Neural crest cell (in vitro differentiated cells): ENCODE results near the gene PSME1. TPM values are rescaled to one million over a fixed set of nuclear protein-coding genes. Genes with fewer than 3 reads are reported as not detected.

Source experiments
- DNase-seq: peaks from one replicate; pipeline ENCODE4 v3.0.0; 2021; ENCODE audit warnings: low read depth, mixed read lengths, low spot score
- H3K27ac Mint-ChIP-seq: one replicate; pipeline ENCODE4 v1.8.0; 2021; ENCODE audit warnings: mild to moderate bottlenecking, mixed read lengths; ENCODE audit not compliant: unreplicated experiment
- H3K27me3 Mint-ChIP-seq: 2 replicates; pipeline ENCODE4 v1.8.0; 2021; ENCODE audit warnings: low read depth, mild to moderate bottlenecking, mixed read lengths
- H3K36me3 Mint-ChIP-seq: 2 replicates; pipeline ENCODE4 v1.8.0; 2021; ENCODE audit warnings: low read depth, mild to moderate bottlenecking, mixed read lengths
- H3K4me1 Mint-ChIP-seq: 2 replicates; pipeline ENCODE4 v1.8.0; 2021; ENCODE audit warnings: mixed read lengths
- H3K4me3 Mint-ChIP-seq: one replicate; pipeline ENCODE4 v1.8.0; 2021; ENCODE audit warnings: mild to moderate bottlenecking, mixed read lengths
- H3K9me3 Mint-ChIP-seq: 2 replicates; pipeline ENCODE4 v1.8.0; 2021; ENCODE audit warnings: mixed read lengths
- total RNA-seq: library from RNA; stranded (reverse); gene quantifications from 2 replicates; pipeline ENCODE4 v1.2.1, GENCODE V29; 2021
- TF ChIP-seq, protein P1 (sequence below): fragments of 200-600 bp; sonication (generic); conservative IDR thresholded peaks from 2 replicates; pipeline ENCODE4 v1.5.0; 2021; ENCODE audit warnings: antibody characterized with exemption, mild to moderate bottlenecking

Gene PSME1
- total RNA-seq, 1 donor from 2014 or later, result 88.5 TPM

DNA sequence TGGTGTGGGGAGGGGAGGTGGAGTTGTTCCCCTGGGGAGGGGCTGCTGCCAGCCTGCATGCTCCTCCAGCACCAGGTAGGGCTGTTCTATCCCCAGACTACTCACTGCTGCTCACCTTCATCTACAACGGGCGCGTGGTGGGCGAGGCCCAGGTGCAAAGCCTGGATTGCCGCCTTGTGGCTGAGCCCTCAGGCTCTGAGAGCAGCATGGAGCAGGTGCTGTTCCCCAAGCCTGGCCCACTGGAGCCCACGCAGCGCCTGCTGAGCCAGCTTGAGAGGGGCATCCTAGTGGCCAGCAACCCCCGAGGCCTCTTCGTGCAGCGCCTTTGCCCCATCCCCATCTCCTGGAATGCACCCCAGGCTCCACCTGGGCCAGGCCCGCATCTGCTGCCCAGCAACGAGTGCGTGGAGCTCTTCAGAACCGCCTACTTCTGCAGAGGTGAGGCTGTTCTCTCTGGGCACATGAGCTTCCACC, 28.6 kb downstream of the PSME1 start:
- peaks cover 13% of the 10 kb centered on the region for H3K4me1 Mint-ChIP-seq
- no peak overlapping the region for H3K4me3 Mint-ChIP-seq
- TF ChIP-seq, protein P1, sequence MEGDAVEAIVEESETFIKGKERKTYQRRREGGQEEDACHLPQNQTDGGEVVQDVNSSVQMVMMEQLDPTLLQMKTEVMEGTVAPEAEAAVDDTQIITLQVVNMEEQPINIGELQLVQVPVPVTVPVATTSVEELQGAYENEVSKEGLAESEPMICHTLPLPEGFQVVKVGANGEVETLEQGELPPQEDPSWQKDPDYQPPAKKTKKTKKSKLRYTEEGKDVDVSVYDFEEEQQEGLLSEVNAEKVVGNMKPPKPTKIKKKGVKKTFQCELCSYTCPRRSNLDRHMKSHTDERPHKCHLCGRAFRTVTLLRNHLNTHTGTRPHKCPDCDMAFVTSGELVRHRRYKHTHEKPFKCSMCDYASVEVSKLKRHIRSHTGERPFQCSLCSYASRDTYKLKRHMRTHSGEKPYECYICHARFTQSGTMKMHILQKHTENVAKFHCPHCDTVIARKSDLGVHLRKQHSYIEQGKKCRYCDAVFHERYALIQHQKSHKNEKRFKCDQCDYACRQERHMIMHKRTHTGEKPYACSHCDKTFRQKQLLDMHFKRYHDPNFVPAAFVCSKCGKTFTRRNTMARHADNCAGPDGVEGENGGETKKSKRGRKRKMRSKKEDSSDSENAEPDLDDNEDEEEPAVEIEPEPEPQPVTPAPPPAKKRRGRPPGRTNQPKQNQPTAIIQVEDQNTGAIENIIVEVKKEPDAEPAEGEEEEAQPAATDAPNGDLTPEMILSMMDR, result no peak
- H3K27ac Mint-ChIP-seq, result no peak overlapping the region
- peaks cover 3% of the 10 kb centered on the region for H3K36me3 Mint-ChIP-seq
- H3K27me3 Mint-ChIP-seq, result no peaks in the 10 kb centered on the region
- DNase-seq, result no peak
- no peaks in the 10 kb centered on the region for H3K9me3 Mint-ChIP-seq

DNA sequence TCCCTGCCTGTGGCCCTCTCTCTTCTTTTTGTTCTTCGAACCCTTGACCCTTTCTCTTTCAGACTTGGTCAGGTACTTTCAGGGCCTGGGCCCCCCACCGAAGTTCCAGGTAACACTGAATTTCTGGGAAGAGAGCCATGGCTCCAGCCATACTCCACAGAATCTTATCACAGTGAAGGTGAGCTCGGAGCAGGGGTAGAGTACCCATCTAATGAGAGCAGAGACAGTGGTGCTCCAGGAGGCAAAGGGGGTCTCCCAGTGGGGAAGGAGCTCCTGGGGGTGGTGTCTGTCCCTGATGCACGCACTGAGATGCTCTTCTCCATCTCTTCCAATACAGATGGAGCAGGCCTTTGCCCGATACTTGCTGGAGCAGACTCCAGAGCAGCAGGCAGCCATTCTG, 29.8 kb downstream of the PSME1 start:
- H3K4me1 Mint-ChIP-seq, result peaks cover 12% of the 10 kb centered on the region
- H3K27ac Mint-ChIP-seq, result no peak overlapping the region
- TF ChIP-seq, protein P1, result no peak

DNA sequence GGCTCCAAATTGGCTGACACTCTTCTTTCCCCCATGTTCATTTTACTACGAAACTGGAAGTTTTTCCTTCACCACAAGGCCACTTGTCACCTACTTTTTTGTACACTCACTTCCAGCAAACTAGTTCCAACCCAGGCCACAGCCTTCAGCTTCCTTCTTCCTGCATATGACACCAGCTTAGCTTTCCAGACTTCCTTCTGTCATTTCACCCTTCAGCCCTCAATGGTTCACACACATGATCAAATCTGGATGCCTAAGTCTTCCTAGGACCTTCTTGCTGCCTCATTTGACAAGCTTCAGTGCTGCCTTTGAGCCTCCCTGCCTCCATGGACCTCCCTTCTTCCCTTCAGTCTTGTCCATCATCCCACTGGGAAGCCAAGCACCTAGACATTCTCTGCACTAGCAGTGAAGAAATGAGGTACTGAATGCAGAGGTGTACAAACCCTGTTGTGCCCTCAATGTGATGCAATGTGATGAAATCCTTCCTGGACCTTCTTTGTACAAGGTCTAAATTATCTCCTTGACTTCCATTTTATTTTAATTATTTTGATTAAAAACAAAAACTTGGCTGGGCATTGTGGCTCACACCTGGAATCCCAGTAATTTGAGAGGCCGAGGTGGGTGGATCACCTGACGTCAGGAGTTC, 31.6 kb downstream of the PSME1 start:
- Mint-ChIP-seq H3K4me3 (no peak overlapping the region), H3K4me1 (peaks cover 9% of the 10 kb centered on the region), H3K27me3 (no peaks in the 10 kb centered on the region), H3K9me3 (no peaks in the 10 kb centered on the region), H3K27ac (no peak overlapping the region), H3K36me3 (peaks cover 3% of the 10 kb centered on the region)
- TF ChIP-seq, protein P1, result no peak
- no peak for DNase-seq

More for the DNA sequence above, 29.8 kb downstream of the PSME1 start:
- Mint-ChIP-seq H3K27me3 (no peaks in the 10 kb centered on the region), H3K4me3 (no peak overlapping the region), H3K9me3 (no peaks in the 10 kb centered on the region), H3K36me3 (peaks cover 3% of the 10 kb centered on the region)
- no peak for DNase-seq

DNA sequence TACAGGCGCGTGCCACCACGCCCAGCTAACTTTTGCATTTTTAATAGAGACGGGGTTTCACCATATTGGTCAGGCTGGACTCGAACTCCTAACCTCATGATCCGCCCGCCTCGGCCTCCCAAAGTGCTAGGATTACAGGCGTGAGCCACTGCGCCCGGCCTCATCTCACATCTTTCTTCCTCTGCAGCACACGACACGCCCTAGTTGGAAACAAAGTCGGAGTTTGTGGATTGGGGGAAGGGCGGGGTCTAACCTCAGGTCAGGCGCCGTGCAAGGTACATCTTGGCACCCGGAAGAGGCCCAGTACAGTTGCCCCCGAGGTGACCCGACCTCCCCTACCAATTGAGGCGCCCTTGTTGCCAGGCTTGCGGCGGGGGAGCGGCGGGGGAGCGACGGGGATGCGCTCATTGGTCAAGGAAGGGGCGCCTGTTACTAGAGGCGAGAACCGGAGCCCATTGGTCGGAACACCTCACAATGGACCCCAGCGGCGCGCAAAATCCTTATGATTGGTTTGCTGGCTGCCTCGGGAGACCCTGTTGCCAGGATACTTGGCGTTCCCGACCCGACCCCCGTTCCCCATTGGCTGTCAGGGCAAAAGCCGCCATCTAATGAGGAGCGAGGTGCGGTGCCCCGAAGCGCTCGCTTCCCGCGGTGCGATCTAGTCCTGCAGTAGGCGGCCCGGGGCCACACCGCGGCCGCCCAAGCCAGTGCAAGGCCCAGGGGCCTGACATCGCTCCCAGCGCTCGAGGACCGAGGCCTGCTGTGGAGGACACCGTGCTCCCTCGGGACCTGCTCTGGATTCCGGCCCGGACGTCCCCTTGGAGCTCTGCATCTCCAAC, 35.6 kb downstream of the PSME1 start, which contains the start of gene REC8:
REC8 (plus strand) TSS at position 659 of the 839 bp plus-strand sequence. CDS start 473 bp downstream, outside the sequence.
- H3K4me1 Mint-ChIP-seq, result peaks cover 25% of the 10 kb centered on the region
- DNase-seq, result peak; percentile 94
- peak within 1 kb of the TSS; percentile 92 for H3K4me3 Mint-ChIP-seq
- H3K27me3 Mint-ChIP-seq, result no peaks in the 10 kb centered on the region
- TF ChIP-seq, protein P1, result no peak
- H3K36me3 Mint-ChIP-seq, result peaks cover 7% of the 10 kb centered on the region
- peak within 1 kb of the TSS; percentile 89 for H3K27ac Mint-ChIP-seq
- no peaks in the 10 kb centered on the region for H3K9me3 Mint-ChIP-seq

DNA sequence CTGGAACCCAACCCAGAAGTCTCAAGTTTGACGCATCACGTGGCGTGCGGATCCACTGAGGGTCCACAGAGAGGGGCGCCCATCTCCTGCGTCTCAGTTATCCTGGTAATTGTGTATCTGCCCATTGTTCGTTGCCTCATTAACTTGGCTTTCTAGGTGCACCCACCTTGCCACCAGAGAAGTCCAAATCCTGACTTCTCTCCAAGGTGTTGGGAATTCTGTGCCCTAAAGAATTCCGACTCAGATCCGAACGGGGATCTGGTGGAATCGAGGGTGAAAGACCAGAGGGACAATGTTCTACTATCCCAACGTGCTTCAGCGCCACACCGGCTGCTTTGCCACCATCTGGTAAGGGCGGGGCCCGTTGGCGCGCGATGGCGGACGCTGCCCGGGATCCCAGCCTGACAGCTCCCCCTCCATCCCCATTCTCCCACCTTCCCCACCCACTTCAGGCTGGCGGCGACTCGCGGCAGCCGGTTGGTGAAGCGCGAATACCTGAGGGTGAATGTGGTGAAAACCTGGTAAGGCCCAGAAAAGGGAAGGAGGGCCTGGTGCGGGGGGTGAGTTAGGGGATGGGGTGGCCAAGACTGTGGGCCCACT, 36.4 kb downstream of the PSME1 start:
- peaks cover 7% of the 10 kb centered on the region for H3K36me3 Mint-ChIP-seq
- no peak for DNase-seq
- H3K9me3 Mint-ChIP-seq, result no peaks in the 10 kb centered on the region
- H3K4me1 Mint-ChIP-seq, result peaks cover 25% of the 10 kb centered on the region
- TF ChIP-seq, protein P1, result no peak
- H3K27ac Mint-ChIP-seq, result peak overlapping the region; percentile 89
- peak overlapping the region; percentile 92 for H3K4me3 Mint-ChIP-seq
- H3K27me3 Mint-ChIP-seq, result no peaks in the 10 kb centered on the region
